ENCODE data around the gene SESN1.

SESN1 gene

GRCh38 chr6:109024368-109024767, 70.3 kb downstream of the SESN1 start:
- no peaks in the 10 kb centered on the region for H3K27me3 ChIP-seq (ENCODE audit: insufficient read depth, poor library complexity, severe bottlenecking)
- TF ChIP-seq SPI1 (IDR thresholded peaks at IDR 0.05; ENCODE audit: borderline replicate concordance, low read depth), result no peak
- TF ChIP-seq GABPA (IDR thresholded peaks at IDR 0.05; ENCODE audit: low read depth), result no peak
- TF ChIP-seq POLR2AphosphoS5 (IDR thresholded peaks at IDR 0.05; ENCODE audit: low read depth), result no peak
- no peak for TF ChIP-seq CTCF (IDR thresholded peaks at IDR 0.05; ENCODE audit: insufficient read depth, low read length)
- no peak for TF ChIP-seq REST (IDR thresholded peaks at IDR 0.05; ENCODE audit: insufficient replicate concordance, low read depth)

GRCh38 chr6:109023356-109023925, 71.2 kb downstream of the SESN1 start:
- Histone ChIP-seq H3K27me3 (ENCODE audit: insufficient read depth, poor library complexity, severe bottlenecking) (no peaks in the 10 kb centered on the region), H3K4me3 (replicated peaks; ENCODE audit: insufficient read depth, low read length) (no peak overlapping the region), H3K27ac (replicated peaks) (no peak overlapping the region)
- TF ChIP-seq CTCF (IDR thresholded peaks at IDR 0.05; ENCODE audit: insufficient read depth, low read length), result no peak
- TF ChIP-seq POLR2AphosphoS5 (IDR thresholded peaks at IDR 0.05; ENCODE audit: low read depth), result no peak
- no peak for TF ChIP-seq REST (IDR thresholded peaks at IDR 0.05; ENCODE audit: insufficient replicate concordance, low read depth)
- no peak for TF ChIP-seq SPI1 (IDR thresholded peaks at IDR 0.05; ENCODE audit: borderline replicate concordance, low read depth)
- TF ChIP-seq GABPA (IDR thresholded peaks at IDR 0.05; ENCODE audit: low read depth), result no peak
- DNase-seq (ENCODE audit: low read depth in 1 of 2, low spot score in 1 of 2), result no peak

More at GRCh38 chr6:109024368-109024767, 70.3 kb downstream of the SESN1 start:
- Histone ChIP-seq H3K27ac (replicated peaks) (no peak overlapping the region), H3K4me3 (replicated peaks; ENCODE audit: insufficient read depth, low read length) (no peak overlapping the region)
- no peak for DNase-seq (ENCODE audit: low read depth in 1 of 2, low spot score in 1 of 2)

GRCh38 chr6:109021870-109022269, 72.8 kb downstream of the SESN1 start:
- no peak overlapping the region for H3K4me3 ChIP-seq (replicated peaks; ENCODE audit: insufficient read depth, low read length)
- no peak for DNase-seq (ENCODE audit: low read depth in 1 of 2, low spot score in 1 of 2)
- H3K27ac ChIP-seq (replicated peaks), result no peak overlapping the region
- no peaks in the 10 kb centered on the region for H3K27me3 ChIP-seq (ENCODE audit: insufficient read depth, poor library complexity, severe bottlenecking)
- TF ChIP-seq SPI1 (IDR thresholded peaks at IDR 0.05; ENCODE audit: borderline replicate concordance, low read depth), result no peak
- TF ChIP-seq REST (IDR thresholded peaks at IDR 0.05; ENCODE audit: insufficient replicate concordance, low read depth), result no peak
- no peak for TF ChIP-seq POLR2AphosphoS5 (IDR thresholded peaks at IDR 0.05; ENCODE audit: low read depth)
- TF ChIP-seq CTCF (IDR thresholded peaks at IDR 0.05; ENCODE audit: insufficient read depth, low read length), result no peak
- no peak for TF ChIP-seq GABPA (IDR thresholded peaks at IDR 0.05; ENCODE audit: low read depth)

Measured in HL-60 (cell line).